Small intestine (tissue), 7 donors: ENCODE results near the gene LGALS7. TPM values are rescaled to one million over a fixed set of nuclear protein-coding genes. Genes with fewer than 3 reads are reported as not detected.
A peak's percentile ranks its signal among the peaks of the same experiment; 100 is the strongest.

Experiments
- DNase-seq, 2 donors: peaks; one replicate each; pipeline versions ENCODE4 v3.0.0 to v3.0.0-alpha.2; 2013
- FAIRE-seq: peaks from 2 replicates; lab custom pipeline; 2012; peaks lifted over from hg19 to GRCh38; lab: Jason Lieb, UNC
- H3K27ac ChIP-seq, 3 donors: one replicate each; pipeline ENCODE4 v1.5.1; 2013; ENCODE audit warnings: low read length in 2 of 3, mild to moderate bottlenecking in 2 of 3, control low read depth in 1 of 3, inconsistent platforms in 1 of 3, low read depth in 1 of 3, moderate library complexity in 1 of 3
- H3K27me3 ChIP-seq, 3 donors: one replicate each; pipeline ENCODE4 v1.6.1; 2013; ENCODE audit warnings: low read length in 3 of 3, inconsistent platforms in 1 of 3; ENCODE audit not compliant: control insufficient read depth in 3 of 3, insufficient read depth in 3 of 3
- H3K36me3 ChIP-seq, 3 donors: one replicate each; pipeline ENCODE4 v1.6.1; 2013; ENCODE audit warnings: low read length in 3 of 3, inconsistent platforms in 1 of 3, low read depth in 1 of 3, mild to moderate bottlenecking in 1 of 3, moderate library complexity in 1 of 3; ENCODE audit not compliant: control insufficient read depth in 3 of 3, insufficient read depth in 2 of 3
- H3K4me1 ChIP-seq, 3 donors: one replicate each; pipeline ENCODE4 v1.6.1; 2013; ENCODE audit warnings: low read length in 2 of 3, inconsistent platforms in 1 of 3, low read depth in 1 of 3, mild to moderate bottlenecking in 1 of 3, moderate library complexity in 1 of 3; ENCODE audit not compliant: control insufficient read depth in 3 of 3, insufficient read depth in 2 of 3
- H3K4me3 ChIP-seq, 3 donors: one replicate each; pipeline ENCODE4 v1.5.1; 2013; ENCODE audit warnings: low read length in 3 of 3, control low read depth in 1 of 3, inconsistent platforms in 1 of 3, low read depth in 1 of 3, mild to moderate bottlenecking in 1 of 3, moderate library complexity in 1 of 3
- H3K9me3 ChIP-seq, 2 donors: one replicate each; pipeline ENCODE4 v1.6.1; 2013; ENCODE audit warnings: low read depth in 1 of 2, low read length in 1 of 2; ENCODE audit not compliant: control insufficient read depth in 2 of 2, insufficient read depth in 1 of 2
- WGBS, 3 donors: extraction: QIAGEN DNeasy Blood & Tissue Kit; methylation state at CpG; one replicate each; pipeline ENCODE4 v1.1.7; 2013; 5-methylcytosine and 5-hydroxymethylcytosine counted together
- polyA plus RNA-seq, 4 donors: library from polyadenylated mRNA; stranded (reverse) in 3 of 4; unstranded in 1 of 4; fragments of 200-250 nt in 3 of 4; fragments of 120-200 nt in 1 of 4; gene quantifications; one replicate each; pipeline versions ENCODE4 v1.2.1 to v1.2.3, GENCODE V29; 2013
- donor health status: healthy with polysubstance abuse.
- donor health status: control.
- donor health status: control.
- donor health status: Bipolar disorder and iron deficiency.
- donor health status: healthy.

The LGALS7 gene
- polyA plus RNA-seq, 4 donors = 1.1 to 9.2 TPM; not detected in 2

GRCh38 chr19:38731654-38732301 lies 41.5 kb downstream of the LGALS7 start:
- 10 to 49% (median 22%) methylated on average over 10 of the region's 10 CpGs for WGBS, 3 donors
- no peak overlapping the region for H3K4me3 ChIP-seq
- H3K4me1 ChIP-seq = peaks cover 0 to 39% (median 4%) of the 10 kb centered on the region in 3 donors
- no peaks in the 10 kb centered on the region for H3K27me3 ChIP-seq
- peak; percentile 45 to 82 for DNase-seq
- peaks cover 12 to 80% (median 23%) of the 10 kb centered on the region in 3 donors for H3K36me3 ChIP-seq
- FAIRE-seq = no peak
- no peaks in the 10 kb centered on the region for H3K9me3 ChIP-seq
- H3K27ac ChIP-seq = peak overlapping the region; percentile 61 to 96 (median 93)

- WGBS, 3 donors = 63 to 84% (median 71%) methylated on average over 19 of the region's 19 CpGs
- H3K27ac ChIP-seq = peak overlapping the region; percentile 61 to 96 (median 93)
- H3K4me3 ChIP-seq = no peak overlapping the region
- no peaks in the 10 kb centered on the region for H3K27me3 ChIP-seq
- H3K36me3 ChIP-seq = peaks cover 14 to 88% (median 27%) of the 10 kb centered on the region in 3 donors
- FAIRE-seq (no peak), DNase-seq (peak in 1 of 2 donors; percentile 45)
- H3K9me3 ChIP-seq = no peaks in the 10 kb centered on the region
- peaks cover 0 to 39% (median 2%) of the 10 kb centered on the region in 3 donors for H3K4me1 ChIP-seq
Observed at GRCh38 chr19:38730731-38731589, 42.4 kb downstream of the LGALS7 start.

- no peak for DNase-seq
- H3K9me3 ChIP-seq = no peaks in the 10 kb centered on the region
- H3K27ac ChIP-seq = peak overlapping the region in 2 of 3 donors; percentile 93 to 96
- peaks cover 18 to 94% (median 27%) of the 10 kb centered on the region in 3 donors for H3K36me3 ChIP-seq
- WGBS, 3 donors = 72 to 84% (median 79%) methylated on average over 7 of the region's 7 CpGs
- H3K4me1 ChIP-seq = peaks cover 0 to 42% (median 2%) of the 10 kb centered on the region in 3 donors
- FAIRE-seq = no peak
- H3K27me3 ChIP-seq = no peaks in the 10 kb centered on the region
- no peak overlapping the region for H3K4me3 ChIP-seq
Observed at GRCh38 chr19:38730470-38730730, 42.9 kb downstream of the LGALS7 start.

GRCh38 chr19:38729653-38730469 lies 43.5 kb downstream of the LGALS7 start:
- Histone ChIP-seq H3K4me3 (no peak overlapping the region), H3K27me3 (no peaks in the 10 kb centered on the region), H3K27ac (peak overlapping the region; percentile 32 to 96 (median 34)), H3K9me3 (no peaks in the 10 kb centered on the region), H3K4me1 (peaks cover 0 to 37% (median 2%) of the 10 kb centered on the region in 3 donors), H3K36me3 (peaks cover 22 to 99% (median 30%) of the 10 kb centered on the region in 3 donors)
- WGBS, 3 donors = 66 to 71% (median 67%) methylated on average over 16 to 17 of the region's 17 CpGs
- DNase-seq (peak; percentile 64 to 84), FAIRE-seq (no peak)

- H3K27ac ChIP-seq = peak overlapping the region in 2 of 3 donors; percentile 2 to 55
- no peaks in the 10 kb centered on the region for H3K9me3 ChIP-seq
- 83 to 86% (median 85%) methylated on average over 32 to 37 of the region's 37 CpGs for WGBS, 3 donors
- DNase-seq (no peak), FAIRE-seq (no peak)
- H3K4me1 ChIP-seq = peaks cover 0 to 31% (median 2%) of the 10 kb centered on the region in 3 donors
- H3K36me3 ChIP-seq = peaks cover 29 to 100% (median 34%) of the 10 kb centered on the region in 3 donors
- H3K27me3 ChIP-seq = no peaks in the 10 kb centered on the region
- no peak overlapping the region for H3K4me3 ChIP-seq
Observed at GRCh38 chr19:38728752-38729541, 44.4 kb downstream of the LGALS7 start.

GRCh38 chr19:38727868-38728660 lies 45.3 kb downstream of the LGALS7 start:
- WGBS, 3 donors = 70 to 86% (median 80%) methylated on average over 16 to 33 of the region's 33 CpGs
- peak overlapping the region in 2 of 3 donors; percentile 38 to 70 for H3K27ac ChIP-seq
- H3K9me3 ChIP-seq = no peaks in the 10 kb centered on the region
- peaks cover 0 to 23% (median 0%) of the 10 kb centered on the region in 3 donors for H3K4me1 ChIP-seq
- H3K4me3 ChIP-seq = no peak overlapping the region
- H3K36me3 ChIP-seq = peaks cover 33 to 100% (median 34%) of the 10 kb centered on the region in 3 donors
- H3K27me3 ChIP-seq = no peaks in the 10 kb centered on the region
- no peak for FAIRE-seq
- DNase-seq = no peak

GRCh38 chr19:38727306-38727867 lies 45.9 kb downstream of the LGALS7 start:
- no peaks in the 10 kb centered on the region for H3K27me3 ChIP-seq
- 88 to 94% (median 94%) methylated on average over 17 of the region's 17 CpGs for WGBS, 3 donors
- H3K27ac ChIP-seq = peak overlapping the region in 1 of 3 donors; percentile 70
- no peaks in the 10 kb centered on the region for H3K9me3 ChIP-seq
- H3K4me3 ChIP-seq = no peak overlapping the region
- FAIRE-seq (no peak), DNase-seq (no peak)
- peaks cover 34 to 100% (median 40%) of the 10 kb centered on the region in 3 donors for H3K36me3 ChIP-seq
- peaks cover 0 to 30% (median 0%) of the 10 kb centered on the region in 3 donors for H3K4me1 ChIP-seq
